ENCODE measurements around the gene FAM170B.

Gene FAM170B

DNA sequence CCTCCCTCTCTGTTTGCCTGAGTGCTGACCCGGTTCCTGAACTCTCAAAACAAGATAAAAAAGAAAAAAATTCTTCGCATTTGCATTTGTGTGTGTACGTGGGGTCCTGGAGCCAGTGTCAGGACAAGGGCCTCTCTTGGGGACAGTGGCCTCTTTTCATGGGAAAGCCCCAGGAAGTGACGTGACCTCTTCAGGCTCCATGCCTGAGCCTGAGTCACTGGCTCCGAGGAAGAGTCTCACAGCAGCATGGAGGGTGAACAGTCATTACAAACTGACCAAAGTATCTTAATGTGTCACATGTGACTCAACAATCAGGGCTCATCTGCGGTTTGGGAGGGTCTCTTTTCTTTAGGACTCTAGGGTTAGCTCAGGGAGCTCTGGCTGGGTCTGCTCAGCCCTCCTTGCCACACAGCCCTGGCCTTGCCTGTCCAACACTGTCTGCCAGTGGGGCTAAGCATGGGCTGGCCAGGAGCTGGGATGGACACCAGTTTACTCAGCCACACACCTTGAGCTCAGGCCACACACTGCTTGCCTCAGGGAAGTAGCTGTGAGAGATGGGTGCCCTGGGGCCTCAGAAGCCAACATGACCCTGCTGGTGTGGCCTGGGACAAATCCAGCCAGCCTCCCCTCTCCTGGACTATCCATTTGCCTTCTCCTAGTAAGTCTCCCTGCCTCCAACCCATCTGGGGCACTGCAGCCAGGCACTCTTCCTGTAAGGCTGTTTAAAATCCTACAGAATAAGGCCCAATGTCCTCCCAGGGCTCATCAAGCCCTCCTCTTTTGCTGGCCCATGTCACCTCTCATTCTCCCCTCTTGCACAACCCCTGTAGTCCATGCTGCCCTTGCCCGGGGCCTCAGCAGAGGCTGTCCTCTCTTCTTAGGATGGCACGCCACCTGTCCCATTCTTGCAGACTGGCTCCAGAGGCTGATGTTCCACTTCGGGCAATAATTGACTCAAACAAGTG, 43.9 kb upstream of the FAM170B start:
- H3K9ac ChIP-seq (ENCODE audit: low read length): no peak overlapping the region
- H3K36me3 ChIP-seq (ENCODE audit: insufficient read depth, low read length): no peaks in the 10 kb centered on the region
- H3K27me3 ChIP-seq (ENCODE audit: insufficient read depth, low read length): no peaks in the 10 kb centered on the region
- H3K4me1 ChIP-seq (ENCODE audit: insufficient read depth, low read length, severe bottlenecking): no peaks in the 10 kb centered on the region
- no peak for TF ChIP-seq EZH2 (IDR thresholded peaks at IDR 0.05; ENCODE audit: borderline replicate concordance, low read length)
- TF ChIP-seq, protein P1, sequence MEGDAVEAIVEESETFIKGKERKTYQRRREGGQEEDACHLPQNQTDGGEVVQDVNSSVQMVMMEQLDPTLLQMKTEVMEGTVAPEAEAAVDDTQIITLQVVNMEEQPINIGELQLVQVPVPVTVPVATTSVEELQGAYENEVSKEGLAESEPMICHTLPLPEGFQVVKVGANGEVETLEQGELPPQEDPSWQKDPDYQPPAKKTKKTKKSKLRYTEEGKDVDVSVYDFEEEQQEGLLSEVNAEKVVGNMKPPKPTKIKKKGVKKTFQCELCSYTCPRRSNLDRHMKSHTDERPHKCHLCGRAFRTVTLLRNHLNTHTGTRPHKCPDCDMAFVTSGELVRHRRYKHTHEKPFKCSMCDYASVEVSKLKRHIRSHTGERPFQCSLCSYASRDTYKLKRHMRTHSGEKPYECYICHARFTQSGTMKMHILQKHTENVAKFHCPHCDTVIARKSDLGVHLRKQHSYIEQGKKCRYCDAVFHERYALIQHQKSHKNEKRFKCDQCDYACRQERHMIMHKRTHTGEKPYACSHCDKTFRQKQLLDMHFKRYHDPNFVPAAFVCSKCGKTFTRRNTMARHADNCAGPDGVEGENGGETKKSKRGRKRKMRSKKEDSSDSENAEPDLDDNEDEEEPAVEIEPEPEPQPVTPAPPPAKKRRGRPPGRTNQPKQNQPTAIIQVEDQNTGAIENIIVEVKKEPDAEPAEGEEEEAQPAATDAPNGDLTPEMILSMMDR (IDR thresholded peaks at IDR 0.05; ENCODE audit: low read length): no peak
- no peak overlapping the region for H3K4me2 ChIP-seq (ENCODE audit: low read length)
- no peaks in the 10 kb centered on the region for H3K9me3 ChIP-seq (ENCODE audit: low read length)
- H4K20me1 ChIP-seq (ENCODE audit: insufficient read depth, low read length): no peaks in the 10 kb centered on the region
- H3F3A ChIP-seq (ENCODE audit: insufficient read depth, low read length): no peaks in the 10 kb centered on the region
- H3K9me2 ChIP-seq (ENCODE audit: low read depth, low read length): no peaks in the 10 kb centered on the region
- H2AFZ ChIP-seq (ENCODE audit: low read length): no peak overlapping the region
- H3K27ac ChIP-seq (ENCODE audit: low read depth, low read length, poor library complexity, severe bottlenecking): no peak overlapping the region
- H3K4me3 ChIP-seq (ENCODE audit: low read depth, low read length, poor library complexity, severe bottlenecking): no peak overlapping the region
- H3K79me2 ChIP-seq (ENCODE audit: insufficient read depth, low read length): no peaks in the 10 kb centered on the region

DNA sequence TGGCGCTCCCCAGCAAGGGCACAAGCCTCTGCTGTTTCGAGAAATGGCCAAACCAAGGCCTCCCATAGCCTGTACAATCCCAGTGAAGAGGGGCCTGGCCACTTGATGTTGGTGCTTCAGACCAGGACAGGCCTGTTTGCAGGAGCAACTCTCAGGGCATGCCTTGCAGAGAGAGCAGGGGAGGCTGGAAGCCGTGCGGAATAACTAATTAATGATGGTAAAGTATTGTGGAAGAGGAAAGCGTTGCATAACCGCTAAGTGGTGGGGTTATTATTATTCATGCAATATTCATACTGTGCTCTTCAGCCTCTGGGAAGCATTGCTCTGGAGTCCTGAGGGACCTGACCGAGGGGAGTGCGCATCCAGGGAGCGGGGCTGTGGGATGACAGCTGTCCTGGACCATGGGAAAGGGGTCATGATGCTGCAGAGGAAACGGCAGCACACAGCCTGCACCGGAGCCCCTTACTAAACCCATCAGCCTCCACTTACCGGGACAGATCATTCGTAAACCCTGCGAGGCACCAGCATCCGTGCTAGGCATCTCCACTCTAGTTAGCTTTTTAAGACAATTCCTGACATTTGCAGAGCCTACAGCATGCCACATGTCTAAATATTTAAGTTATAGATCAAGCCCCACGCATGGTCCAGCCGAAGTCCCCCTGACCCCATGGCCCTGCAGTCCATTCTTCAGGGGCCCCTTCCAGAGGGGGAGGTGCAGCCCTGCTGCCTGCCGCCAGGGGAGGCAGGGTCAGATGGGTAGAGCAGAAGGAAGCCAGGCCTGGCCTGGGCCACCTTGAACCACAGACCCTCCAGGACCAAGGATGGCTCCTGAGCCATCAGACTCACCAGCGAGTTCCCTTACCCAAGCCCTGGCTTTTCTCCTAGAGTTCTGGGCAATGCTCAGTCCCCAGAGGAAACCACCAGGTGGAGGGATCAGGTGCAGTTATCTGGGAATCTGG, 42.8 kb upstream of the FAM170B start:
- H3K4me1 ChIP-seq (ENCODE audit: insufficient read depth, low read length, severe bottlenecking): no peaks in the 10 kb centered on the region
- H3K27me3 ChIP-seq (ENCODE audit: insufficient read depth, low read length): no peaks in the 10 kb centered on the region
- no peak overlapping the region for H3K4me3 ChIP-seq (ENCODE audit: low read depth, low read length, poor library complexity, severe bottlenecking)
- H3K36me3 ChIP-seq (ENCODE audit: insufficient read depth, low read length): no peaks in the 10 kb centered on the region
- no peak overlapping the region for H3K4me2 ChIP-seq (ENCODE audit: low read length)
- no peak overlapping the region for H2AFZ ChIP-seq (ENCODE audit: low read length)
- no peak overlapping the region for H3K9ac ChIP-seq (ENCODE audit: low read length)
- H3K79me2 ChIP-seq (ENCODE audit: insufficient read depth, low read length): no peaks in the 10 kb centered on the region
- H3K9me2 ChIP-seq (ENCODE audit: low read depth, low read length): no peaks in the 10 kb centered on the region
- H3K27ac ChIP-seq (ENCODE audit: low read depth, low read length, poor library complexity, severe bottlenecking): no peak overlapping the region
- H4K20me1 ChIP-seq (ENCODE audit: insufficient read depth, low read length): no peaks in the 10 kb centered on the region
- H3F3A ChIP-seq (ENCODE audit: insufficient read depth, low read length): no peaks in the 10 kb centered on the region
- no peaks in the 10 kb centered on the region for H3K9me3 ChIP-seq (ENCODE audit: low read length)
- TF ChIP-seq, protein P1 (IDR thresholded peaks at IDR 0.05; ENCODE audit: low read length): no peak
- no peak for TF ChIP-seq EZH2 (IDR thresholded peaks at IDR 0.05; ENCODE audit: borderline replicate concordance, low read length)

DNA sequence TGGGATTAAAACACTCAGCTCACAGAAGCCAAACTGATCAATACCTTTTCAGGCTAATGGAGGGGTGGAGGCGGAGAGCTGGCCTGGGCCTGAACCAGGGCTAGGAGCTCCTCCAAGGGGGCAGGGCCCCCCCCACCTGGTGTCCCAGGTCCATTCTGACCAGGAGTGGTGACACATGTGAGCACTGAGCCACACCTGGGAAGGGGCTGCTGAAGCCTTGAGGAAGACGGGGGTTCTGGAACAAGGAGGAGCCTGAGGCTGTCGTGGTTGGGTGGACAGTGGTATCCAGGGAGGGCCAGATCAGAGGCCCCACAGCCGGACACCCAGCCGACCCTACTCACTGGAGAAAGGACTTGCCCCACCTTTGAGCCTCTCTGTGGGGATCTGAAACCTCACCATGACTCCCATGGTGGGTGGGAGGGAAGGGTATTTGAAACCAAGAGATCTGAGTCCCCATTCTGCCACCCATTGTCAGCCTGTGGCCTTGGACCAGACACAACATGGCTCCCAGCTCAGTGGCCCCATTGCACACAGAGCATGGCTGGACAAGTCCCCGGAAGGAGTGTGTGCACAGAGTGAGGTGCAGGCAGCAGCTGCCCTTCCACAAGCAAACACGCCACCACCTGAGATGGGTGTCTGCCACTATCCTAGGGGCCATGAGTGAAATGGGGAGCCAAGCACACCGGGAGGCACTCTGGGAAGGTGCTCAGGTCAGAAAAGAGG, 41.9 kb upstream of the FAM170B start:
- Histone ChIP-seq H3K9me3 (ENCODE audit: low read length) (no peaks in the 10 kb centered on the region), H3K27ac (ENCODE audit: low read depth, low read length, poor library complexity, severe bottlenecking) (no peak overlapping the region), H3K79me2 (ENCODE audit: insufficient read depth, low read length) (no peaks in the 10 kb centered on the region), H4K20me1 (ENCODE audit: insufficient read depth, low read length) (no peaks in the 10 kb centered on the region), H2AFZ (ENCODE audit: low read length) (no peak overlapping the region), H3K4me2 (ENCODE audit: low read length) (no peak overlapping the region), H3K36me3 (ENCODE audit: insufficient read depth, low read length) (no peaks in the 10 kb centered on the region), H3K4me1 (ENCODE audit: insufficient read depth, low read length, severe bottlenecking) (no peaks in the 10 kb centered on the region), H3K9ac (ENCODE audit: low read length) (no peak overlapping the region), H3K9me2 (ENCODE audit: low read depth, low read length) (no peaks in the 10 kb centered on the region), H3K27me3 (ENCODE audit: insufficient read depth, low read length) (no peaks in the 10 kb centered on the region), H3K4me3 (ENCODE audit: low read depth, low read length, poor library complexity, severe bottlenecking) (no peak overlapping the region), H3F3A (ENCODE audit: insufficient read depth, low read length) (no peaks in the 10 kb centered on the region)
- TF ChIP-seq EZH2 (IDR thresholded peaks at IDR 0.05; ENCODE audit: borderline replicate concordance, low read length): no peak
- TF ChIP-seq, protein P1 (IDR thresholded peaks at IDR 0.05; ENCODE audit: low read length): no peak

Measured in OCI-LY1 (cell line).